WTC11 (cell line): Measurements from ENCODE around the gene SPATA3. TPM values are rescaled to one million over a fixed set of nuclear protein-coding genes. Genes with fewer than 3 reads are reported as not detected.

ENCODE experiments used
- ATAC-seq: fragments of 200-7000 bp; cut with Tn5 transposase; 2 replicates; pipeline ENCODE4 v1.10.0; 2021; ENCODE audit warnings: mild to moderate bottlenecking, moderate library complexity
- CTCF ChIA-PET: fragments of 300-600 bp; sonication (Branson Sonifier 250); formaldehyde crosslinking; loops from one replicate; lab custom pipeline; 2021; ENCODE audit warnings: antibody characterized with exemption; lab: Charles Lee
- POLR2A ChIA-PET: fragments of 350-600 bp; sonication (Branson Sonifier 250); formaldehyde crosslinking; loops from one replicate; lab custom pipeline; 2021; ENCODE audit warnings: antibody characterized with exemption; lab: Charles Lee
- DNase-seq: peaks from one replicate; pipeline ENCODE4 v3.0.0; 2021; ENCODE audit warnings: low spot score
- H3K27ac Mint-ChIP-seq: 2 replicates; pipeline ENCODE4 v1.8.0; 2021; ENCODE audit warnings: mixed read lengths
- H3K27me3 Mint-ChIP-seq: 2 replicates; pipeline ENCODE4 v1.8.0; 2021; ENCODE audit warnings: low read depth, mild to moderate bottlenecking, moderate library complexity, mixed read lengths
- H3K36me3 Mint-ChIP-seq: 2 replicates; pipeline ENCODE4 v1.8.0; 2021; ENCODE audit warnings: mixed read lengths
- H3K4me1 Mint-ChIP-seq: 2 replicates; pipeline ENCODE4 v1.8.0; 2022; ENCODE audit warnings: mixed read lengths
- H3K4me3 Mint-ChIP-seq: 2 replicates; pipeline ENCODE4 v1.8.0; 2021; ENCODE audit warnings: mild to moderate bottlenecking, moderate library complexity, mixed read lengths
- H3K9me3 Mint-ChIP-seq: 2 replicates; pipeline ENCODE4 v1.8.0; 2021; ENCODE audit warnings: mixed read lengths
- CDX4 ChIP-seq: fragments of 250-450 bp; sonication (Bioruptor Pico); IDR thresholded peaks from 2 replicates; pipeline ENCODE4 v1.9.0; 2021; ENCODE audit warnings: moderate library complexity, mild to moderate bottlenecking, inconsistent platforms, borderline replicate concordance
- ESRRA ChIP-seq: sonication (generic); formaldehyde crosslinking; IDR thresholded peaks from 2 replicates; pipeline ENCODE4 v1.8.1; 2022; ENCODE audit warnings: mild to moderate bottlenecking, missing genetic modification reagents, borderline replicate concordance
- IRF1 ChIP-seq: sonication (generic); formaldehyde crosslinking; IDR thresholded peaks from 2 replicates; pipeline ENCODE4 v1.8.0; 2023; ENCODE audit warnings: missing genetic modification reagents
- MXD4 ChIP-seq: fragments of 250-450 bp; sonication (Bioruptor Pico); IDR thresholded peaks from 2 replicates; pipeline ENCODE4 v1.8.0; 2021; ENCODE audit warnings: mild to moderate bottlenecking, moderate library complexity, borderline replicate concordance
- MYBL2 ChIP-seq: sonication (generic); formaldehyde crosslinking; IDR thresholded peaks from 2 replicates; pipeline ENCODE4 v1.8.1; 2023; ENCODE audit warnings: mild to moderate bottlenecking, moderate library complexity, missing genetic modification reagents
- NFYB ChIP-seq: sonication (generic); formaldehyde crosslinking; conservative IDR thresholded peaks from 2 replicates; pipeline ENCODE4 v1.8.0; 2022; ENCODE audit warnings: low read depth, missing genetic modification reagents
- NR1H2 ChIP-seq: sonication (generic); formaldehyde crosslinking; IDR thresholded peaks from 2 replicates; pipeline ENCODE4 v1.9.0; 2021; ENCODE audit warnings: mild to moderate bottlenecking, moderate library complexity, missing genetic modification reagents
- USF1 ChIP-seq: sonication (generic); formaldehyde crosslinking; IDR thresholded peaks from 2 replicates; pipeline ENCODE4 v1.8.0; 2022; ENCODE audit warnings: mild to moderate bottlenecking, missing genetic modification reagents
- USF2 ChIP-seq: sonication (generic); formaldehyde crosslinking; IDR thresholded peaks from 2 replicates; pipeline ENCODE4 v1.8.1; 2023; ENCODE audit warnings: mild to moderate bottlenecking, missing genetic modification reagents, moderate library complexity
- ZNF138 ChIP-seq: sonication (generic); formaldehyde crosslinking; conservative IDR thresholded peaks from 2 replicates; pipeline ENCODE4 v1.8.1; 2022; ENCODE audit warnings: mild to moderate bottlenecking, moderate library complexity, missing genetic modification reagents
- ZNF317 ChIP-seq: sonication (generic); formaldehyde crosslinking; IDR thresholded peaks from 2 replicates; pipeline ENCODE4 v1.8.1; 2023; ENCODE audit warnings: low read depth, mild to moderate bottlenecking, moderate library complexity, missing genetic modification reagents, borderline replicate concordance
- total RNA-seq: library from RNA; stranded (reverse); gene quantifications from 3 replicates; pipeline ENCODE4 v1.2.3, GENCODE V29; 2021
- TF ChIP-seq, protein P1 (sequence below): sonication (generic); formaldehyde crosslinking; IDR thresholded peaks from 2 replicates; pipeline ENCODE4 v1.8.1; 2022; ENCODE audit warnings: missing genetic modification reagents, borderline replicate concordance
- TF ChIP-seq, protein P2 (sequence below): fragments of 250-450 bp; sonication (Bioruptor Pico); IDR thresholded peaks from 2 replicates; pipeline ENCODE4 v1.9.0; 2021; ENCODE audit warnings: mild to moderate bottlenecking, borderline replicate concordance
- TF ChIP-seq, protein P3 (sequence below): fragments of 200-600 bp; IDR thresholded peaks from 2 replicates; pipeline ENCODE4 v1.8.0; 2022; ENCODE audit warnings: antibody characterized with exemption
- TF ChIP-seq, protein P4 (sequence below): fragments of 250-450 bp; sonication (Bioruptor Pico); conservative IDR thresholded peaks from 2 replicates; pipeline ENCODE4 v1.9.0; 2021; ENCODE audit warnings: mild to moderate bottlenecking
- TF ChIP-seq, protein P5 (sequence below): sonication (generic); formaldehyde crosslinking; conservative IDR thresholded peaks from 2 replicates; pipeline ENCODE4 v1.8.1; 2023; ENCODE audit warnings: mild to moderate bottlenecking, low read depth, missing genetic modification reagents, moderate library complexity

The SPATA3 gene
- total RNA-seq, 1 experiment from 2014 or later = not detected

GRCh38 chr2:231007286-231008098, 11.6 kb downstream of the SPATA3 start:
- TF ChIP-seq, protein P1, sequence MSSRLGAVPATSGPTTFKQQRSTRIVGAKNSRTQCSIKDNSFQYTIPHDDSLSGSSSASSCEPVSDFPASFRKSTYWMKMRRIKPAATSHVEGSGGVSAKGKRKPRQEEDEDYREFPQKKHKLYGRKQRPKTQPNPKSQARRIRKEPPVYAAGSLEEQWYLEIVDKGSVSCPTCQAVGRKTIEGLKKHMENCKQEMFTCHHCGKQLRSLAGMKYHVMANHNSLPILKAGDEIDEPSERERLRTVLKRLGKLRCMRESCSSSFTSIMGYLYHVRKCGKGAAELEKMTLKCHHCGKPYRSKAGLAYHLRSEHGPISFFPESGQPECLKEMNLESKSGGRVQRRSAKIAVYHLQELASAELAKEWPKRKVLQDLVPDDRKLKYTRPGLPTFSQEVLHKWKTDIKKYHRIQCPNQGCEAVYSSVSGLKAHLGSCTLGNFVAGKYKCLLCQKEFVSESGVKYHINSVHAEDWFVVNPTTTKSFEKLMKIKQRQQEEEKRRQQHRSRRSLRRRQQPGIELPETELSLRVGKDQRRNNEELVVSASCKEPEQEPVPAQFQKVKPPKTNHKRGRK (CRISPR knock-in tag) = no peak
- TF ChIP-seq, protein P2, sequence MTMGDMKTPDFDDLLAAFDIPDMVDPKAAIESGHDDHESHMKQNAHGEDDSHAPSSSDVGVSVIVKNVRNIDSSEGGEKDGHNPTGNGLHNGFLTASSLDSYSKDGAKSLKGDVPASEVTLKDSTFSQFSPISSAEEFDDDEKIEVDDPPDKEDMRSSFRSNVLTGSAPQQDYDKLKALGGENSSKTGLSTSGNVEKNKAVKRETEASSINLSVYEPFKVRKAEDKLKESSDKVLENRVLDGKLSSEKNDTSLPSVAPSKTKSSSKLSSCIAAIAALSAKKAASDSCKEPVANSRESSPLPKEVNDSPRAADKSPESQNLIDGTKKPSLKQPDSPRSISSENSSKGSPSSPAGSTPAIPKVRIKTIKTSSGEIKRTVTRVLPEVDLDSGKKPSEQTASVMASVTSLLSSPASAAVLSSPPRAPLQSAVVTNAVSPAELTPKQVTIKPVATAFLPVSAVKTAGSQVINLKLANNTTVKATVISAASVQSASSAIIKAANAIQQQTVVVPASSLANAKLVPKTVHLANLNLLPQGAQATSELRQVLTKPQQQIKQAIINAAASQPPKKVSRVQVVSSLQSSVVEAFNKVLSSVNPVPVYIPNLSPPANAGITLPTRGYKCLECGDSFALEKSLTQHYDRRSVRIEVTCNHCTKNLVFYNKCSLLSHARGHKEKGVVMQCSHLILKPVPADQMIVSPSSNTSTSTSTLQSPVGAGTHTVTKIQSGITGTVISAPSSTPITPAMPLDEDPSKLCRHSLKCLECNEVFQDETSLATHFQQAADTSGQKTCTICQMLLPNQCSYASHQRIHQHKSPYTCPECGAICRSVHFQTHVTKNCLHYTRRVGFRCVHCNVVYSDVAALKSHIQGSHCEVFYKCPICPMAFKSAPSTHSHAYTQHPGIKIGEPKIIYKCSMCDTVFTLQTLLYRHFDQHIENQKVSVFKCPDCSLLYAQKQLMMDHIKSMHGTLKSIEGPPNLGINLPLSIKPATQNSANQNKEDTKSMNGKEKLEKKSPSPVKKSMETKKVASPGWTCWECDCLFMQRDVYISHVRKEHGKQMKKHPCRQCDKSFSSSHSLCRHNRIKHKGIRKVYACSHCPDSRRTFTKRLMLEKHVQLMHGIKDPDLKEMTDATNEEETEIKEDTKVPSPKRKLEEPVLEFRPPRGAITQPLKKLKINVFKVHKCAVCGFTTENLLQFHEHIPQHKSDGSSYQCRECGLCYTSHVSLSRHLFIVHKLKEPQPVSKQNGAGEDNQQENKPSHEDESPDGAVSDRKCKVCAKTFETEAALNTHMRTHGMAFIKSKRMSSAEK (CRISPR knock-in tag) = no peak
- TF ChIP-seq NFYB (CRISPR knock-in tag) (no peak), USF1 (CRISPR knock-in tag) (no peak), ESRRA (no peak), MXD4 (no peak), NR1H2 (CRISPR knock-in tag) (no peak), CDX4 (no peak), ZNF138 (no peak), MYBL2 (no peak), IRF1 (CRISPR knock-in tag) (no peak), ZNF317 (CRISPR knock-in tag) (no peak), USF2 (no peak)
- TF ChIP-seq, protein P3, sequence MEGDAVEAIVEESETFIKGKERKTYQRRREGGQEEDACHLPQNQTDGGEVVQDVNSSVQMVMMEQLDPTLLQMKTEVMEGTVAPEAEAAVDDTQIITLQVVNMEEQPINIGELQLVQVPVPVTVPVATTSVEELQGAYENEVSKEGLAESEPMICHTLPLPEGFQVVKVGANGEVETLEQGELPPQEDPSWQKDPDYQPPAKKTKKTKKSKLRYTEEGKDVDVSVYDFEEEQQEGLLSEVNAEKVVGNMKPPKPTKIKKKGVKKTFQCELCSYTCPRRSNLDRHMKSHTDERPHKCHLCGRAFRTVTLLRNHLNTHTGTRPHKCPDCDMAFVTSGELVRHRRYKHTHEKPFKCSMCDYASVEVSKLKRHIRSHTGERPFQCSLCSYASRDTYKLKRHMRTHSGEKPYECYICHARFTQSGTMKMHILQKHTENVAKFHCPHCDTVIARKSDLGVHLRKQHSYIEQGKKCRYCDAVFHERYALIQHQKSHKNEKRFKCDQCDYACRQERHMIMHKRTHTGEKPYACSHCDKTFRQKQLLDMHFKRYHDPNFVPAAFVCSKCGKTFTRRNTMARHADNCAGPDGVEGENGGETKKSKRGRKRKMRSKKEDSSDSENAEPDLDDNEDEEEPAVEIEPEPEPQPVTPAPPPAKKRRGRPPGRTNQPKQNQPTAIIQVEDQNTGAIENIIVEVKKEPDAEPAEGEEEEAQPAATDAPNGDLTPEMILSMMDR = no peak
- TF ChIP-seq, protein P4, sequence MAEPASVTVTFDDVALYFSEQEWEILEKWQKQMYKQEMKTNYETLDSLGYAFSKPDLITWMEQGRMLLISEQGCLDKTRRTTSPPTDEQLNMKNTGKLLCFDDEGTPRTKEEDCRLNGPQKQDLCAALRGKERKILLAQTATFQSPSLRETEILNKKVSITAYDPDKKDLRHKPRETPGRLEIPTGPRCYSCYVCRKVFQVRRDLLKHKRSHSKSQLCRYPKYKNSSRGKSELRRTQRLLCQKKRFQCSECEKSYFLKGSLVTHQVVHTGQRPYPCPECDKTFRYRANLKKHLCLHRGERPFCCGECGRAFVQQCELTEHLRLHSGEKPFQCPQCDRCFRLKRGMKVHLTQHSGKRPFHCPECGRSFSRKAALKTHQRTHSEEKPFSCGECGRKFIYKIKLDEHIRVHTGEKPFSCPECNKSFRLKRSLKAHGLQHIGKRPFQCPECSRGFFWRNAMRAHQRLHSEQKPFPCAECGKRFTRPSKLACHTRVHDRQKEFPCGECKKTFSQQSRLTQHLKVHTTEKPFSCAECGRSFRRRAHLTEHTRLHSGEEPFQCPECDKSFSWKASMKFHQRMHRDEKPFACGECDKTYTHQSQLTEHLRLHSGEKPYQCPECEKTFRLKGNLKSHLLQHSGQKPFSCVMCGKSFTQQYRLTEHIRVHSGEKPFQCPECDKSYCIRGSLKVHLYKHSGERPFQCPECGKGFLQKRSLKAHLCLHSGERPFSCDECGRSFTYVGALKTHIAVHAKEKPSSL (CRISPR knock-in tag) = no peak
- TF ChIP-seq, protein P5, sequence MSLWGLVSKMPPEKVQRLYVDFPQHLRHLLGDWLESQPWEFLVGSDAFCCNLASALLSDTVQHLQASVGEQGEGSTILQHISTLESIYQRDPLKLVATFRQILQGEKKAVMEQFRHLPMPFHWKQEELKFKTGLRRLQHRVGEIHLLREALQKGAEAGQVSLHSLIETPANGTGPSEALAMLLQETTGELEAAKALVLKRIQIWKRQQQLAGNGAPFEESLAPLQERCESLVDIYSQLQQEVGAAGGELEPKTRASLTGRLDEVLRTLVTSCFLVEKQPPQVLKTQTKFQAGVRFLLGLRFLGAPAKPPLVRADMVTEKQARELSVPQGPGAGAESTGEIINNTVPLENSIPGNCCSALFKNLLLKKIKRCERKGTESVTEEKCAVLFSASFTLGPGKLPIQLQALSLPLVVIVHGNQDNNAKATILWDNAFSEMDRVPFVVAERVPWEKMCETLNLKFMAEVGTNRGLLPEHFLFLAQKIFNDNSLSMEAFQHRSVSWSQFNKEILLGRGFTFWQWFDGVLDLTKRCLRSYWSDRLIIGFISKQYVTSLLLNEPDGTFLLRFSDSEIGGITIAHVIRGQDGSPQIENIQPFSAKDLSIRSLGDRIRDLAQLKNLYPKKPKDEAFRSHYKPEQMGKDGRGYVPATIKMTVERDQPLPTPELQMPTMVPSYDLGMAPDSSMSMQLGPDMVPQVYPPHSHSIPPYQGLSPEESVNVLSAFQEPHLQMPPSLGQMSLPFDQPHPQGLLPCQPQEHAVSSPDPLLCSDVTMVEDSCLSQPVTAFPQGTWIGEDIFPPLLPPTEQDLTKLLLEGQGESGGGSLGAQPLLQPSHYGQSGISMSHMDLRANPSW (CRISPR knock-in tag) = no peak
- ATAC-seq (no peak), DNase-seq (no peak)
- peaks cover 22% of the 10 kb centered on the region for H3K9me3 Mint-ChIP-seq
- CTCF ChIA-PET = interaction anchor here (0.5 to 3.0 kb wide), 5 partner anchors 25 to 184 kb away, joined by 3 to 13 read pairs (median 3); partner anchors contain the start of gene GPR55
- POLR2A ChIA-PET = no interaction called here
- 0 out of 2 replicates have a peak overlapping the region, but pooled peaks have one; percentile 65 for H3K27ac Mint-ChIP-seq
- H3K36me3 Mint-ChIP-seq = peaks cover 11% of the 10 kb centered on the region
- peaks cover 7% of the 10 kb centered on the region for H3K27me3 Mint-ChIP-seq
- no peaks in the 10 kb centered on the region for H3K4me1 Mint-ChIP-seq
- H3K4me3 Mint-ChIP-seq = no peak overlapping the region
